Embryonic facial prominence (tissue), 1 donor: Measurements from ENCODE around the gene TESK2.
A peak's percentile ranks its signal among the peaks of the same experiment; 100 is the strongest.
"Not testable (repeated sequence)": the region's sequence is repeated elsewhere in the genome, so short reads cannot be mapped to it uniquely, and the experiment has no call there.

ENCODE experiments used
- DNase-seq: peaks from one replicate; pipeline ENCODE4 v3.0.0-alpha.2; 2016; ENCODE audit errors: extremely low spot score

TESK2 gene

DNA sequence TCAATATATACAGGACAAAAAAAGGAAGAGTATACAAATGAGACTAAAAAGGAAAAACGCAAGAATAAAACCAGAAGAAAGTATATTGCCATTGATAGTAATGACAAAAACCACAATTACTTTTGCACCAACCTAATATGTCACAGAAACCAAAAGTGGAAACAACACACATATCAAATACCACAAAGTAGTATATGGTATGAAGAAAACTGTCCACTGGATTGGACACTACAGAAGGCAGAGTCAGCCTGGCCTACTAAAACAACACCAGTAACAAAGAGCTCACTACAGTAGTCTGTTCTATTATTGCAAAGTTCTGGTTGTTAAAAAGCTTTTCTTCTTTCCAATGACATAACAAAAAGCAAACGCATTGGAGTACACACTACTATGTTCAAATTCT, 17.7 kb downstream of the TESK2 start:
- DNase-seq: no peak

DNA sequence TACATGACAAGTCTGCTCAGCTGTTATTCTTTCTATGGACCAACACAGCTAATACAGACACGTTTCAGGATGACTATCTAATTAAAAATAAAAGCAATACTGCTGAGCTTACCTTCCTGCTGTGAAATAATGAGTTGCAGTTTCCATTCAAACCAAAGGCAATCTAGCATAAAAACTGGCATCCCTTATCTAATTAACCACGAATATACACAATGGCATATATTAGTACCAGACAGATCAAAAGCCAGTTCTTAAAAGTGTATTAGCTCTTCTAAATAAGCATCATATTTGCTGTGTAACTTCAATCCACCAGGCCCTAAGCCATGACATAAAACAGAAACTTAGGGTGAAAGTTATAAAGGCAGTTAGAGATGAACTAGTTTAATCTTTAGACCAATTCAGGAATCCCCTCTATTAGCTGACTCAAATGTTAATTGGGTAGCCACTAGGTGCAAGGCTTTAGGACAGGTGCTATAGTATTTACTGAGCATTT, 20.6 kb downstream of the TESK2 start:
- DNase-seq: no peak

DNA sequence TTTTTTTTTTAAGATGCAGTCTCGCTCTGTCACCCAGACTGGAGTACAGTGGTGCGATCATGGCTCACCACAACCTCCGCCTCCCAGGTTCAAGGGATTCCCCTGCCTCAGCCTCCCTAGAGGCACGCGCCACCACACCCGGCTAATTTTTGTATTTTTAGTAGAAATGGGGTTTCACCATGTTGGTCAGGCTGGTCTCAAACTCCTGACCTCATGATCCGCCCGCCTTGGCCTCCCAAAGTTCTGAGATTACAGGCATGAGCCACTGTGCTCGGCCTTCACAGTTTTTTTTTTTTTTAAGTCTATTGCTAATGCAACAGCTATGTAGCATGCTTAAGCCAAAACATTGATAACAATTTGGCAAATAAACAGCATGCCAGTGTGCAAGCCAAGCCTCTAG, 23.6 kb downstream of the TESK2 start:
- not testable (repeated sequence) for DNase-seq

DNA sequence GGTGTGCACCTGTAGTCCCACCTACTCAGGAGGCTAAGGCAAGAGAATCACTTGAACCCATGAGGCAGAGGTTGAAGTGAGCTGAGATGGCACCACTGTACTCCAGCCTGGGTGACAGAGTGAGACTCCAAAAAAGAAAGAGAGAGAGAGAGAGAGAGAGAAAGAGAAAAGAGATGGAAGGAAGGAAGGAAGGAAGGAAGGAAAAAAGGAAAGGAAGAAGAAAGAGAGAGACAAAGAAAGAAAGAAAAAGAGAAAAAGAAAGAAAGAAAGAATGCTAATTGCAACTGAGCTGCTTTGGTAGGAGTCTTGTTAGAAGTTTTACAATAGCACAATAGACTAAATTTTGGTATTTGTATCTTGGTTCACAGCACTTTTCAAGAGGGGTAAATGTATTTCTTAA, 25.7 kb downstream of the TESK2 start:
- no peak for DNase-seq

DNA sequence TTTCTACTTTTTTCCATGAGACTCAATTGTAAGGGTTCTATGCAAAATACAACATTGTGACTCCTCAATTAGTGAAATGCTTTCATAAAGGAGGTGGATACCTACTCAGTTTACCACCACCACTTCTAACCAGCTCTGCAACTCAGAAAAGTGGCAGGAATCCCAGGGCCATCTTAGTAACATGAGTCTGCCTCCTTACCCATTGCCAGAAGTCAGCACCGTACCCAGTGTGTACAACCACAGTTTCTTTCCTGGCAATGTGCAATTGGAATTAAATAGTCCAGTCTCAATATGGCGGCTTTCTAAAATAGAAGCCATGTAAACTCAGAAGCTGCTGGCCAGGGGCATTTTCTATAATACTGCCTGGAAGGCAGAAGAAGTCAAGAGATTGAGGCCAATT, 32.1 kb downstream of the TESK2 start:
- DNase-seq: no peak

DNA sequence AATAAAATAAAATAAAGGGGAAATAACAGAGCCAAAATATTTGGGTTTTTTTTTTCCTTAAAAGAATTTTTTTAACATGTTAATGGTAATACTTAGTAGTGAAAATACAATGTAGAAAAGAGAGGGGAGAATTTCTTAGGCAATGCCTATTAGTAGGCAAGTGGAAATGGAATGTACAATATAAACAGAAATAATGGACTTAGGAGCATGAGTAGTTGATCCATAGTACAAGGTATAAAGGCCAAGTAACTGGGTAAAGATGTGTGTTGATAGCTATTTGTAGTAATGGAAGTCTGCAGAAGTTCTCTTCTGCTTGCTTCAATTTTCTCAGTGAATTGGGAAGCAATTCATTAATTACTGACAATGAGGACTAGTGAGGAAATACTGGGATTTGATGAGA, 34.4 kb downstream of the TESK2 start:
- no peak for DNase-seq

DNA sequence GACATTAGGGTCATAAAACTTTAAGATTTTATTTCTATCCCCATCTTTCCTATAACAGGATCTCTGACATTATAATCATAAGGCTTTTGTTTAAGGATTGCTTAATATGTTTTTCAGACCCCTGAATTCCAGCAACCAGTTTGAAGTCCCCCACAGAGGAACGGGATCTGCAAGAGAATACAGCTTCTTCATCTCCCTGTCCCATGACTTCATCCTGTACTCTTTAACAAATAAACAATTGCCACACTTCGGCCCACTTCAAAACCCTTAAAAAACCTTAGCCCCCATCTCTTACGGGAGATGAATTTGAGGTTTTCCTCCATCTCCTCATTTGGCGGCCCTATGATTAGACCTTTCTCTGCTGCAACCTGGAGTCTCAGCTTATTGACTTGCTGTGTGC, 35.8 kb downstream of the TESK2 start:
- DNase-seq: no peak

DNA sequence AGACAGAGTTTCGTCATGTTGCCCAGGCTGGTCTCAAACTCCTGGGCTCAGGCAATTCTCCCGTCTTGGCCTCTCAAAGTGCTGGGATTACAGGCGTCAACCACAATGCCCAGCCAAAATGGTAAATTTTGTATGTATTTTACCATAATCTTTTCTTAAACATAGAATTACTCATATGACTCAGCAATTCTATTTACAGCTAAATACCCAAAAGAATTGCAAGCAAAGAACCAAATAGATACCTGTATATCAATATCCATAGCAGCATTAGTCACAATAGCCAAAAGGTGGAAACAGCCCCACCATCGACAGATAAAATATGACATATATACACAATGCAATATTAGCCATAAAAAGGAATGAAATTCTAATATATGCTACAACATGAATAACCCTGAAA, 36.5 kb downstream of the TESK2 start:
- DNase-seq: no peak

DNA sequence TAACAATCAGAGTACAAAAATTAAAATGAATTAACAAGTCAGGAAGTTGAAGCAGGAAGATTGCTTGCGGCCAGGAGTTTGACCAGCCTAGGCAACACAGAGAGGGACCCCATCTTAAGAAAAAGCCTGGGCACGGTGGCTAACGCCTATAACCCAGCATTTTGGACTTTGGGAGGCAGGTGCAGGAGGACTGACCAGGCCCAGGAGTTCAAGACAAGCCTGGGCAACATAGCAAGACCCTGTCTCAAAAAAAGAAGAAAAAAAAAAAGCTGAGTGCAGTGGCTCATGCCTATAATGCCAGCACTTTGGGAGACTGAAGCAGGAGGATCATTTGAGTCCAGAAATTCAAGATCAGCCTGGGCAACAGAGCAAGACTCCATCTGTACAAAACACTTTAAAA, 38.5 kb downstream of the TESK2 start:
- no peak for DNase-seq

DNA sequence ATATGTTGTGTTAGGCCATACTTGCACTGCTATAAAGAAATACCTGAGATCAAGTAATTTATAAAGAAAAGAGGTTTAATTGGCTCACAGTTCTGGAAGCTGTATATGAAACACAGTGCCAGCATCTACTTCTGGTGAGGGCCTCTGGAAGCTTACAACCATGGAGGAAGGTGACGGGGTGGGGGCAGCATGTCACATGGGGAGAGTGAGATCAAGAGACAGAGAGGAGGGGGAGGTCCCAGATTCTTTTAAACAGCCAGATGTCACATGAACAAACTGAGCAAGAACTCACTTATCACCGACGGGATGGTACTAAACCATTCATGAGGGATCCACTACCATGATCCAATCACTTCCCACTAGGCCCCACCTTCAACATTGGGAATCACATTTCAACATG, 42.6 kb downstream of the TESK2 start:
- DNase-seq: no peak

DNA sequence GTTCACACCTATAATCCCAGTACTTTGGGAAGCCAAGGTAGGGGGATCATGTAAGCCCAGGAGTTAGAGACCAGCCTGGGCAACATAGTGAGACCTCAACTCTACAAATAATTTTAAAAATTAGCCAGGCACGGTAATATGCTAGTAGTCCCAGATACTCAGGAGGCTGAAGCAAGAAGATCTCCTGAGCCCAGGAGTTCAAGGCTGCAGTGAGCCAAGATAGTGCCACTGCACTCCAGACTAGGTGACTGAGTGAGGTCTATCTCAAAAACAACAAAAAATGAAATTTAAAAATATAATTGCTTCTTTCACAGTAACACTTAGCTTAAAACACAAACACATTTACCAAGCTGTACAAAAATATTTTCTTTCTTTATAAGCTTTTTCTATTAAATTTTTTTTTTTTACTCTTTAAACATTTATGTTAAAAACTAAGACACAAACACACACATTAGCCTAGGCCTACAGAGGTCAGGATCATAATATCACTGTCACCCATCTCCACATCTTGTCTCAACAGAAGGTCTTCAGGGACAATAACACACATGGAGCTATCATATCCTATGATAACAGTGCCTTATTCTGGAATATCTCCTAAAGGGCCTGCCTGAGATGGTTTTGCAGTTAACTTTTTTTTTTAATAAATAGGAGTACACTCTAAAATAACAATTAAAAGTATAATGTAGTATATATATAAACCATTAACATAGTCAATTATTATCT, 43.9 kb downstream of the TESK2 start:
- DNase-seq: no peak

DNA sequence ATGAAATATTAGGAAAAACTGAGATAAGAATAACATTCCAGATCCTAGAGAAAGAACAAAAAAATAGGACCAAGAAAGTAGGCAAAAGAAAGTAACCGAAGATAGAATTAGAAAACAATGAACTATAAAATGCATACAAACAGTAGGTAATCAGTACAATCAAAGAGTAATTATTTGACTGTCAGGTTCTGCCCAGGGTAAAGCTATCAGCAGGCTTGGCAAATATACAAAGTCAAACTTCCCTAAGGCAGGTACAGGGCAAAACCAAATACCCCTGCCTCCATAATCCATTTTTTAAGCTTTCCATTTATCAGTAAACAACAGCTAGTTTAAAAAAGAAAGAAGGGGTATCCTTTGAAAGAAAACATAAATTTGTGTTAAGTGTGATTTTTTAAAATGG, 44.4 kb downstream of the TESK2 start:
- no peak for DNase-seq

DNA sequence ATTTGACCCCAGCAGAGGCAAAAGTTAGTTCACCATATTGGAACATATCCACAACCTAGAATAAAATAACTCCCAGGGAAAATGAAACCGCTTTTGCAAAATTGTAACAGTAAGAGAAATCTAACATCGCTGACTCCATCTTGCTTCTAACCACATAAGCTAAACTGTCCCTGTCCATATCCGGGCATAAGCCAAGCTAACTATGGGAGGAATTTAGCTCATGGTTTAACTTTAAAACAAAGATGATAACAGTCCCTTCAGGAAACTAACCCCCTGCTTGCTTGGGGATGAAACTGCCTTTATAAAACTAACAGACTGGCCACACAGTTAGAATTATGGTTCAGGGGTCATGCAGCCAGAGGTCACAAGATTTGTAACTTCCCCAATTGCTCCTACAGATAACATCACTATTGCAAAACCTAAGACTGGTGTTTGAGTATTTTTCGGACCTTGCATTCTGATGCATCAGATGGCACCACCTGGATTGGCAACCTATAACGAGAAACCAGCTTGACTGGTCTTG, 46.3 kb downstream of the TESK2 start:
- DNase-seq: no peak

DNA sequence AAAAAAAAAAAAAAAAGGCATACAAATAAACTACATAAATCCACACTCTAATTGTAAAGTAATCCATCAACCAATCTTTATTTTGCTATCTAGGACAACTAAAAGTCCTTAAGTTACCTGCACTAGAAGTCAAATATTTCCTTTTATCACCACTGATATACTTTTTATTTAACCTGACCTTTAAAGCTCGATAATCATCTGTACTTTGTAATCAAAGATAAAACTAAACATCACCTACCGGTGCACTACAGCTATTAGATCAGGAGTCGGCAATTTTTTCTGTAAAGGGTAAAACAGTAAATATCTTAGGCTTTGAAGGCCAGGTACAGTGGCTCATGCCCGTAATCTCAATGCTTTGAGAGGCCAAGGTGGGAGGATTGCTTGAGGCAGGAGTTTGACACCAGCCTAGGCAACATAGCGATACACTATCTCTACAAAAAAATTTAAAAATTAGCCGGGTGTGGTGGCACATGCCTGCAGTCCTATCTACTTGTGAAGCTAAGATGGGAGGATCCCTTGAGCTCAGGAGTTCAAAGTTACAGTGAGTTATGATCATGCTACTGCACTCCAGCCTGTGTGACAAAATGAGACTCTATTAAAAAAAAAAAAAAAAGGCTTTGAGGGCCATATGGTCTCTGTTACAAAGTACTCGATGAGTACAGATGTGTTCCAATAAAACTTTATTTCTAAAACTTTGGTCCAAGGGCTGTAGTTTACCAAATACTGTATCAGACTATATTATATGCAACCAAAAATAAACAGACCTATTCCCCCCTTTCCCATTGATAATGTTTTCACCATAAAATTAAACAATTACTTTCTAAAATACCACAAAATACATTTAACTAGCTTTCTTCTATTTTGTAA, 47.1 kb downstream of the TESK2 start:
- DNase-seq: no peak

DNA sequence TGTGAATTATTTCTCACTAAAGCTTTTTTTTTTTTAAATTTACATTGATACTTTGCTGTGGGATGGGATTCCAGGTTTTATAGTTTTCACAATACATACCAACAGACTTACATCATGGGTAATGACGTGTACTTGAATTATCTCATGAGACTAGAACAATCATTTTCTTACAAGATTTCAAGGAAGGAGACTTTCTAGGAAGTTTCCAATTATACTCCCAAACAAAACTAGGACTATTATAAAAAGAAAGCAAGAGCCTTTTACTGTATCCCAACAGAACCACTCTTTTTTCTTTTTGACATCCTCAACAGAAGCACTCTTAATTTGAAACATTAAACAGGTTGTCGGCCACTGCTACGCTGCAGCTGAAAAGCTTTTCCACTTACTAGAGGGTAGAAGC, 48.7 kb downstream of the TESK2 start:
- DNase-seq: peak; percentile 27

DNA sequence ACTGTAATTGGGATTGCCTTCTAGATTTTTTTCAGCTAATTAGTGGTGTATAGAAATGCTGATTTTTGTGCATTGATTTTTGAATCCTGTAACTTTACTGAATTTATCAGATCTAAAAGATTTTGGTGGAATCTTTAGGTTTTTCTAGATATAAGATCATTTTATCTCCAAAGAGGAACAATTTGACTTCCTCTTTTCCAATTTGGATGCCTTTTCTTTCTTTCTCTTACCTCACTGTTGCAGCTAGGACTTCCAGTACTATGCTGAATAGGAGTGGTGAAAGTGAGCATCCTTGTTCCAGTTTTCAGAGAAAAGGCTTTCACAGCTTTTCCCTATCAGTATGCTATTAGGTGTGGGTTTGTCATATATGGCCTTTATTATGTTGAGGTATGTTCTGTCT, 53.6 kb downstream of the TESK2 start:
- DNase-seq: no peak

DNA sequence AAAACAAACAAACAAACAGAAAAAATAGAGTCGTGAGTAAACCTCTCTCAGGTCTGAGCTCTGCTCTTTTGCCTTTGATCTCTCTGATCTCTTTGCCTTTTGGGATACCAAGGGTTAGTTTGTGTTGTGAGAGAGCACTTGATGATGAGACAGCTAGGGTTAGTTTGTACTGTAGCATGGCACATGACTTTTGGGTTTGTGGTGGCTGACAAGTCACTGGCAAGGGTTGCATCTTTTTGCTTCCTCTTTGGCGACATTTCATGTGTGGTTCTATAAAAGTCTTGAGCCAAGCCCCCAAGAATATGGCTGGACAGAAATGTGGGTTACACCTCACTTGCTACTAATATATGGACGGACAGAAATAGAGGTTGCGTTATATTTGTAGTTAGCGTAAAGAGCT, 60.5 kb downstream of the TESK2 start:
- DNase-seq: no peak

DNA sequence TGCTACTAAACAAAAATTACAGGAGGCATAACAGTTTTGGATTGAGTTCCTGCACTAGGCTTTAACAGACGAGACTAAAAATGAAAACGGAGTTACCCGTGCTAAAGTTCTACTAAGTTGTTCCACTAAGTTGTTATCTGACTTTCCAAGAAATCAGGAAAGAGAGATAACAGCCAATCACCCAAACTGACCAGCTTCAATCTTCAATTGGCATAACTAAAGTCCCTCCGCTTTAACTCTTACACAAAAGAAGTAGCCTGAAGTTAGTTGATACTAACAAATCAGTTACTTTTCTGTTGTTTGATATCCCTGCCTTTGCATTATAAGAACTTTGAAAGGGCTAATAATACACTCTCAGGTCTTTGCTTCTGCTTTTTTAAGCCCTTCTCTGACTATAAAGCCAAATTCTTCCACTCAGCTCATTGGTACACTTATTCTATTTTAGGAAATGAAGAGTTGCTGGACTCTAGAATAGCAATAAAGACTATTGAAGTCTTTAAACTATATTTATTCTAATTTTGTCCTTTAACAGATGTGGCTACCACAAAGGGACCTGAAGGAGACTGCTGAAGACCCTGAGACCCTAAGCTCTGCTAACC, 61.3 kb downstream of the TESK2 start:
- no peak for DNase-seq

DNA sequence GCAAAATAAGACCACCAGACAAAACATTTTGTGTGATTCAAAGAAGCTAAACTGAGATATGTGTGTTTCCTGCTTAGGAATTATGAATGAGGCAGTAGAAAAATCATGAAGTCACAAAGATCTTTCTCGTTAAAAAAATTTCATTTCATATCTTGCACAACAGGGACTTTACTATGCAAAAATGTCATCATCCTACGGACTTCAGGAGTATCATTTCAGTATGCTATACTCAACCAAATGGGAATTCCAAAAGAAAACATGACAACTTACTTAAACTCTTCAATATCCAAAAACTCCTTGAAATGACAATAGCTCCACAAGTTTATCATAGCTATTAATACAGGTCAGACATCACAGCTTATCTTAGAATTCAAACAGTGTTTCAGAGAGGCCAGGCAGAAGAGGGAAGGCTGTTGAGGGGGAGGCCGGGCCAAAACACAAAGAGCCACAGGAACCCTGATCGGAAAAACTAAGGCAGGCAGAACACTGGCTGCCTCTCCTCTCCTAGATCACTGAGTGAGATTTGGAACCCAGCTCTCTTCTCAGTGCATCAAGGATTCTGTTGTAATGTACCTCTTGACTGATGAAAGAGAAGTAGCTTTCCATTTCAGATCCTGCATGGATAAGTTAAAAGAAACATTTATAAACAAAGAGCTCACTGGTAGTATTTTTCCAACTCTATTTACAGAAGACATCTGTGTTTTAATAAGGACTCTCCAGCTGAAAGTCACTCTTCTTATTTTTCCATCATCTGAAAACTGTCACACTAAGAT, 66.9 kb downstream of the TESK2 start:
- no peak for DNase-seq

DNA sequence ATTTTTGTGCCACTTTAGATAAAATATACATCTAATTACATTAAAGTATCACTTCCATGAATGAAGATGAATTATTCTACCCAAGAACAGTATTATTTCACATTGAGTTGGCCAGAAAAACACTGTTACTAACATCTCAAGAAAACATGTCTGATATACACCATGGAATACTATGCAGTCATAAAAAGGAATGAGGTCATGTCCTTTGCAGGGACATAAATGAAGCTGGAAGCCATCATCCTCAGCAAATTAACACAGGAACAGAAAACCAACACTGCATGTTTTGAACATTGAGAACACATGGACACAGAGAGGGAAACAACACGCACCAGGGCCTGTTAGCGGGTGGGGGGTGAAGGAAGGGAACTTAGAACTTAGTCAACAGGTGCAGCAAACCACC, 69.0 kb downstream of the TESK2 start:
- no peak for DNase-seq

DNA sequence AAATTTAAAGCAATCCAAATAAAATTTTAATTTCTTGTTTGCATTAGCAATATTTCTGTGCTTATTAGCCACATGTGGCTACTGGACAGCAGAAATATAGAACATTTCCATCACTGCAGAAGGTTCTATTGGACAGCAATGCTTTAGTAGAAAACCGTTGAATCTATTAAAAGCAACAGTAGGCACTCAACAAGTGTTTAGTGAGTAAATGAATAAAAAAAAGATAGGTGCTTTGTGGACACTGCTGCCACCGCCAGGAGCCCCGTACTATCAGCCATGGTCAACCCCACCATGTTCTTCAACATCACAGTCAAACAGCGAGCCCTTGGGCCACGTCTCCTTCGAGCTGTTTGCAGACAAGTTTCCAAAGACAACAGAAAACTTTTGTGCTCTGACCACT, 76.2 kb downstream of the TESK2 start:
- DNase-seq: no peak

DNA sequence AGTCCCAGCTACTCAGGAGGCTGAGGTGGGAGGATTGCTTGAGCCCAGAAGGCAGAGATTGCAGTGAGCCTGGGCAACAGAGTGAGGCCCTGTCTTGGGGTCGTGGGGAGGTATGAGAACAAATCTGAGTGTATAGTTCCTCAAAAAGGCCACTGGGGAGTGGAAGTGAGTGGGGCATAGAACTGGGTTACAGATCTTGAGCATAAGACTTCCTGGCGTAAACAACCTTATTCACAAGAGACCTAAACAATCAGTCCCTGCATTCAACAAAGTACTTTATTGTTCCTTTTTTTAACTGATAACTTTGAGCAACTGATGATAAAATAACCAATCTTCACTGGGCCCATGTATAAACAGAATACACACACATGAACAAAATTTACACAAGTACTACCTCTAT, 78.1 kb downstream of the TESK2 start:
- no peak for DNase-seq
